ENCODE data around the gene DDX60.

Gene DDX60

DNA sequence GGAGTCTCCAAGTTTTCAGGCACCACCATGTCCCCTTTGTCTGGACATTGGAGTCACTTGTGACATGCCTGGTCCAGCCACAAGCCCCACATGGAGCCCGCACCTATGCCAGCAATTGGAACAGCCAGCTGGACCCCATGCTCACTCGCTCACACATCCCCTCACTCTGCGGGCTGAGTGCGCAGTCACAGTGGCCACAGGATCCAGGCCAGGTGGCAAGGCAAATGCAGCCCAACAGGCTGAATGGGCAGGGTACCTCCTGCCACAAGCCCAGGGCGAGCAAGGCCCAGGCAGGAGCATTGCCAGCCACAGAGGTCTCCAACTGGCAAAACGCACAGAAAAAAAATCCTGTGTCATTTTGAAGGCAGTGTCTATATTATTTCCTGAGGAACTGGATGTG, 144.2 kb downstream of the DDX60 start:
- TF ChIP-seq TAF1 (IDR thresholded peaks at IDR 0.05; ENCODE audit: borderline replicate concordance, insufficient read depth, low read length) (no peak), SIN3A (IDR thresholded peaks at IDR 0.05; ENCODE audit: borderline replicate concordance, insufficient read depth, low read length) (no peak), FOXP2 (optimal IDR thresholded peaks at IDR 0.05; ENCODE audit: borderline replicate concordance, extremely low read depth, extremely low read length, insufficient read depth) (no peak), POLR2AphosphoS5 (IDR thresholded peaks at IDR 0.05; ENCODE audit: low read depth, low read length) (no peak)
- TF ChIP-seq, protein P1, sequence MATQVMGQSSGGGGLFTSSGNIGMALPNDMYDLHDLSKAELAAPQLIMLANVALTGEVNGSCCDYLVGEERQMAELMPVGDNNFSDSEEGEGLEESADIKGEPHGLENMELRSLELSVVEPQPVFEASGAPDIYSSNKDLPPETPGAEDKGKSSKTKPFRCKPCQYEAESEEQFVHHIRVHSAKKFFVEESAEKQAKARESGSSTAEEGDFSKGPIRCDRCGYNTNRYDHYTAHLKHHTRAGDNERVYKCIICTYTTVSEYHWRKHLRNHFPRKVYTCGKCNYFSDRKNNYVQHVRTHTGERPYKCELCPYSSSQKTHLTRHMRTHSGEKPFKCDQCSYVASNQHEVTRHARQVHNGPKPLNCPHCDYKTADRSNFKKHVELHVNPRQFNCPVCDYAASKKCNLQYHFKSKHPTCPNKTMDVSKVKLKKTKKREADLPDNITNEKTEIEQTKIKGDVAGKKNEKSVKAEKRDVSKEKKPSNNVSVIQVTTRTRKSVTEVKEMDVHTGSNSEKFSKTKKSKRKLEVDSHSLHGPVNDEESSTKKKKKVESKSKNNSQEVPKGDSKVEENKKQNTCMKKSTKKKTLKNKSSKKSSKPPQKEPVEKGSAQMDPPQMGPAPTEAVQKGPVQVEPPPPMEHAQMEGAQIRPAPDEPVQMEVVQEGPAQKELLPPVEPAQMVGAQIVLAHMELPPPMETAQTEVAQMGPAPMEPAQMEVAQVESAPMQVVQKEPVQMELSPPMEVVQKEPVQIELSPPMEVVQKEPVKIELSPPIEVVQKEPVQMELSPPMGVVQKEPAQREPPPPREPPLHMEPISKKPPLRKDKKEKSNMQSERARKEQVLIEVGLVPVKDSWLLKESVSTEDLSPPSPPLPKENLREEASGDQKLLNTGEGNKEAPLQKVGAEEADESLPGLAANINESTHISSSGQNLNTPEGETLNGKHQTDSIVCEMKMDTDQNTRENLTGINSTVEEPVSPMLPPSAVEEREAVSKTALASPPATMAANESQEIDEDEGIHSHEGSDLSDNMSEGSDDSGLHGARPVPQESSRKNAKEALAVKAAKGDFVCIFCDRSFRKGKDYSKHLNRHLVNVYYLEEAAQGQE (IDR thresholded peaks at IDR 0.05; ENCODE audit: insufficient read depth in 1 of 2, low read depth in 2 of 2, low read length in 2 of 2), result no peak

DNA sequence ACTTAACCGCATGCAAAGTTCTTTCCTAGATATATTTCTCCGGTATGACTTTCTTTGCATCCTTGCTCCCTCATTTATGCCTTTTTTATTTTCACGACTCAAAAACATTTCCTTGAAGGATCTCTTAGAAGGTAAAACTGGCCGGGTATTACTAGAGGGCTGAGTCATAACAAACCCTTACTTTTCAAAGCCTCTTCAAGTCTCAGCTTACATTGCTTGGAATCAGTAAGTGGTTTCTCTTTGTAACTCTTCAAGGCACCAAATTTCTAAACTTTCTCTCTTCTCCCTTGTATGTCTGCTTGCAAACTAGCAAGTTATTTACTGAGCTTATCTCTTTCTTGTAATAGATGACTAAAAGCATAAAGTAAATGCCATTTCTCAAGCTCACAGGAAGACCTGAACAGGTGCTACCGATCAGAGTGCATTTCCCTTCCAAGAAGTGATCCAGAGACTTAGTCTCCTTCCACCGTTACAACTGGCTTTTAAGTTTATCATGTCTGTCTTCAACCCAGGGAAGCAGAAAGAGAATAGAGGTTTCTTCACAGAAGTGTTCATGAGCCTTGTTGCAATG, 150.8 kb downstream of the DDX60 start:
- no peak for TF ChIP-seq TAF1 (IDR thresholded peaks at IDR 0.05; ENCODE audit: borderline replicate concordance, insufficient read depth, low read length)

All from PFSK-1 (cell line).